IMR-90 (cell line): ENCODE measurements around the gene PSMA8. TPM values are rescaled to one million over a fixed set of nuclear protein-coding genes. Genes with fewer than 3 reads are reported as not detected.

ENCODE experiments used
- ATAC-seq: fragments of 200-7000 bp; cut with Tn5 transposase; 2 replicates; pipeline ENCODE4 v1.9.1; 2020; ENCODE audit warnings: low read depth, mild to moderate bottlenecking, moderate library complexity
- BruUV-seq: library from RNA; stranded (reverse); fragments of 400-500 nt; replicated peaks from 2 replicates; lab custom pipeline; 2021; lab: Mats Ljungman, UMichigan
- CTCF ChIA-PET: fragments of 300-600 bp; formaldehyde crosslinking; extraction: SDS; loops from one replicate; lab custom pipeline; 2021; ENCODE audit warnings: antibody characterized with exemption; lab: Yijun Ruan, JAX
- POLR2A ChIA-PET: fragments of 300-600 bp; sonication (Branson Sonifier 250); formaldehyde crosslinking; loops from one replicate; lab custom pipeline; 2022; ENCODE audit warnings: antibody characterized with exemption; ENCODE audit not compliant: unreplicated experiment; lab: Charles Lee
- DNase-seq: peaks from one replicate; pipeline ENCODE4 v3.0.0; 2013
- H2AFZ ChIP-seq: replicated peaks from 2 replicates; pipeline ENCODE3; 2013; ENCODE audit warnings: low read length, mild to moderate bottlenecking; ENCODE audit not compliant: poor library complexity
- H2AK5ac ChIP-seq: 2 replicates; pipeline ENCODE4 v1.6.1; 2013; ENCODE audit warnings: low read depth, low read length, inconsistent platforms
- H2AK9ac ChIP-seq: replicated peaks from 2 replicates; pipeline ENCODE3; 2013; ENCODE audit warnings: mild to moderate bottlenecking, low read depth, low read length, moderate library complexity; ENCODE audit not compliant: poor library complexity
- H2BK120ac ChIP-seq: 2 replicates; pipeline ENCODE4 v1.6.1; 2013; ENCODE audit warnings: low read depth, low read length, inconsistent platforms
- H2BK15ac ChIP-seq: 3 replicates; pipeline ENCODE4 v1.6.1; 2013; ENCODE audit warnings: low read depth, low read length, inconsistent platforms
- H2BK20ac ChIP-seq: 2 replicates; pipeline ENCODE4 v1.6.1; 2013; ENCODE audit warnings: low read depth, mild to moderate bottlenecking, inconsistent platforms, low read length, moderate library complexity
- H2BK5ac ChIP-seq: 2 replicates; pipeline ENCODE4 v1.6.1; 2013; ENCODE audit warnings: mild to moderate bottlenecking, low read depth, low read length, inconsistent platforms; ENCODE audit not compliant: poor library complexity, severe bottlenecking
- H3K14ac ChIP-seq: replicated peaks from 2 replicates; pipeline ENCODE4 v1.6.1; 2013; ENCODE audit warnings: low read depth, low read length, inconsistent platforms
- H3K18ac ChIP-seq: 2 replicates; pipeline ENCODE4 v1.6.1; 2013; ENCODE audit warnings: low read depth, low read length, control low read depth
- H3K23ac ChIP-seq: 2 replicates; pipeline ENCODE4 v1.6.1; 2013; ENCODE audit warnings: low read depth, low read length, inconsistent platforms
- H3K27ac ChIP-seq: 2 replicates; pipeline ENCODE4 v1.5.1; 2013; ENCODE audit warnings: mild to moderate bottlenecking, control low read depth, low read length; ENCODE audit not compliant: insufficient read depth
- H3K27me3 ChIP-seq: 2 replicates; pipeline ENCODE4 v1.6.1; 2013; ENCODE audit warnings: low read length; ENCODE audit not compliant: control insufficient read depth, insufficient read depth
- H3K36me3 ChIP-seq: 2 replicates; pipeline ENCODE4 v1.6.1; 2013; ENCODE audit warnings: low read length, mixed read lengths; ENCODE audit not compliant: control insufficient read depth, insufficient read depth
- H3K4ac ChIP-seq: 2 replicates; pipeline ENCODE4 v1.6.1; 2013; ENCODE audit warnings: low read depth, low read length, inconsistent platforms
- H3K4me1 ChIP-seq: 2 replicates; pipeline ENCODE4 v1.6.1; 2013; ENCODE audit warnings: low read length, mixed read lengths; ENCODE audit not compliant: control insufficient read depth, insufficient read depth
- H3K4me2 ChIP-seq: 2 replicates; pipeline ENCODE4 v1.6.1; 2013; ENCODE audit warnings: low read depth, mild to moderate bottlenecking, control low read depth, low read length, moderate library complexity
- H3K4me3 ChIP-seq: 2 replicates; pipeline ENCODE4 v1.5.1; 2013; ENCODE audit warnings: low read depth, mild to moderate bottlenecking, control low read depth, low read length, moderate library complexity; ENCODE audit not compliant: insufficient read depth
- H3K56ac ChIP-seq: 2 replicates; pipeline ENCODE4 v1.6.1; 2013; ENCODE audit warnings: low read length, inconsistent platforms; ENCODE audit not compliant: insufficient read depth; ENCODE audit errors: extremely low read depth
- H3K79me1 ChIP-seq, 2 experiments: 2 replicates each; pipeline ENCODE4 v1.6.1; 2013; ENCODE audit warnings: low read length in 2 of 2, inconsistent platforms in 1 of 2, low read depth in 1 of 2
- H3K9ac ChIP-seq: 2 replicates; pipeline ENCODE4 v1.6.1; 2013; ENCODE audit warnings: low read depth, low read length, control low read depth
- H3K9me1 ChIP-seq: 2 replicates; pipeline ENCODE4 v1.6.1; 2013; ENCODE audit warnings: low read length, inconsistent platforms; ENCODE audit not compliant: insufficient read depth
- H3K9me3 ChIP-seq: 2 replicates; pipeline ENCODE4 v1.6.1; 2013; ENCODE audit warnings: low read length; ENCODE audit not compliant: control insufficient read depth, insufficient read depth
- H4K20me1 ChIP-seq: 2 replicates; pipeline ENCODE4 v1.6.1; 2013; ENCODE audit warnings: low read length, inconsistent platforms; ENCODE audit not compliant: insufficient read depth
- H4K5ac ChIP-seq: 2 replicates; pipeline ENCODE4 v1.6.1; 2013; ENCODE audit warnings: mild to moderate bottlenecking, low read depth, low read length, control low read depth
- H4K8ac ChIP-seq, 2 experiments: 2 replicates each; pipeline ENCODE4 v1.6.1; 2013; ENCODE audit warnings: low read depth in 2 of 2, low read length in 2 of 2, control low read depth in 1 of 2, inconsistent platforms in 1 of 2
- H4K91ac ChIP-seq: 2 replicates; pipeline ENCODE4 v1.6.1; 2013; ENCODE audit warnings: low read depth, low read length, inconsistent platforms; ENCODE audit not compliant: insufficient read depth
- NFE2L2 ChIP-seq: fragments of 150-350 bp; IDR thresholded peaks from 2 replicates; pipeline ENCODE4 v1.6.1; 2016; ENCODE audit warnings: low read depth, mild to moderate bottlenecking, low read length
- SMC3 ChIP-seq: fragments of 150-350 bp; IDR thresholded peaks from 2 replicates; pipeline ENCODE4 v1.6.1; 2016; ENCODE audit warnings: low read depth, mild to moderate bottlenecking, antibody characterized with exemption, low read length, moderate library complexity
- WGBS, 2 experiments: methylation state at CpG; one replicate each; pipeline versions ENCODE4 v1.1.5 to v1.1.7; 2013; ENCODE audit warnings: missing lambda C conversion rate in 2 of 2; ENCODE audit not compliant: insufficient read length in 1 of 2; ENCODE audit errors: extremely low coverage in 2 of 2; 5-methylcytosine and 5-hydroxymethylcytosine counted together
- dilution Hi-C: fragments of 300-500 bp; cut with HindIII; formaldehyde crosslinking; loops from one replicate; pipeline ENCODE4 v1.14.3; 2018; ENCODE audit warnings: low sequenced_read_pairs; ENCODE audit not compliant: unreplicated experiment
- in situ Hi-C: fragments of 300-500 bp; cut with MboI; formaldehyde crosslinking; loops from 3 replicates; pipeline ENCODE4 v1.14.3; 2019; ENCODE audit warnings: low sequenced_read_pairs, inconsistent platforms, mixed read lengths
- intact Hi-C: fragments of 100-400 bp; cut with micrococcal nuclease; formaldehyde crosslinking; loops from 2 replicates; pipeline ENCODE4 v1.10.0; 2022
- polyA plus RNA-seq, 3 experiments: library from polyadenylated mRNA; depleted of rRNA; stranded (reverse); fragments of >200 nt; gene quantifications; 2 replicates each; pipeline ENCODE4 v1.2.3, GENCODE V29; 2012; ENCODE audit warnings: low replicate concordance in 1 of 3
- total RNA-seq: library from RNA; depleted of rRNA; stranded (reverse); fragments of >200 nt; gene quantifications from 2 replicates; pipeline ENCODE4 v1.2.3, GENCODE V29; 2012

PSMA8 gene
- total and polyA plus RNA-seq, 2 of the 4 experiments (the other 2 are of a cell fraction) = not detected

GRCh38 chr18:26159353-26159752 lies 25.7 kb downstream of the PSMA8 start:
- H3K9me1 ChIP-seq = no peaks in the 10 kb centered on the region
- WGBS, 2 experiments = no CpG with 5 or more reads among the region's 3 CpGs
- dilution Hi-C loops (no loop called here), intact Hi-C loops (loop anchor here (2.0 kb wide), 1 partner anchor 239 kb away; no protein-coding TSS in a partner anchor), in situ Hi-C loops (no loop called here)
- no peak overlapping the region for H2BK20ac ChIP-seq
- H2BK120ac ChIP-seq = no peak overlapping the region
- no peaks in the 10 kb centered on the region for H3K36me3 ChIP-seq
- no peak overlapping the region for H2AK9ac ChIP-seq
- no peaks in the 10 kb centered on the region for H4K20me1 ChIP-seq
- peaks cover 1% of the 10 kb centered on the region; the same call in 1 of the 2 replicates for H3K27me3 ChIP-seq
- DNase-seq (no peak), ATAC-seq (no peak)
- H2BK15ac ChIP-seq = no peak overlapping the region
- H4K8ac ChIP-seq = no peak overlapping the region
- H4K91ac ChIP-seq = no peak overlapping the region
- no TSS peak for BruUV-seq
- H3K79me1 ChIP-seq = no peaks in the 10 kb centered on the region
- H3K9ac ChIP-seq = no peak overlapping the region
- no peaks in the 10 kb centered on the region for H3K4me1 ChIP-seq
- H2AK5ac ChIP-seq = no peak overlapping the region
- H3K4me3 ChIP-seq = no peak overlapping the region
- H2AFZ ChIP-seq = no peak overlapping the region
- no peak overlapping the region for H3K56ac ChIP-seq
- no peak overlapping the region for H3K23ac ChIP-seq
- H3K4me2 ChIP-seq = no peak overlapping the region
- no peak overlapping the region for H3K27ac ChIP-seq
- no peak overlapping the region for H3K4ac ChIP-seq
- H3K18ac ChIP-seq = no peak overlapping the region
- no peaks in the 10 kb centered on the region for H3K9me3 ChIP-seq
- ChIA-PET CTCF (no interaction called here), POLR2A (no interaction called here)
- no peak overlapping the region for H3K14ac ChIP-seq
- TF ChIP-seq SMC3 (peak; percentile 9; the same call in 1 of the 2 replicates), NFE2L2 (no peak)
- no peak overlapping the region for H4K5ac ChIP-seq
- H2BK5ac ChIP-seq = no peak overlapping the region
